ENCODE measurements around the gene CTNND2.

The CTNND2 gene

DNA sequence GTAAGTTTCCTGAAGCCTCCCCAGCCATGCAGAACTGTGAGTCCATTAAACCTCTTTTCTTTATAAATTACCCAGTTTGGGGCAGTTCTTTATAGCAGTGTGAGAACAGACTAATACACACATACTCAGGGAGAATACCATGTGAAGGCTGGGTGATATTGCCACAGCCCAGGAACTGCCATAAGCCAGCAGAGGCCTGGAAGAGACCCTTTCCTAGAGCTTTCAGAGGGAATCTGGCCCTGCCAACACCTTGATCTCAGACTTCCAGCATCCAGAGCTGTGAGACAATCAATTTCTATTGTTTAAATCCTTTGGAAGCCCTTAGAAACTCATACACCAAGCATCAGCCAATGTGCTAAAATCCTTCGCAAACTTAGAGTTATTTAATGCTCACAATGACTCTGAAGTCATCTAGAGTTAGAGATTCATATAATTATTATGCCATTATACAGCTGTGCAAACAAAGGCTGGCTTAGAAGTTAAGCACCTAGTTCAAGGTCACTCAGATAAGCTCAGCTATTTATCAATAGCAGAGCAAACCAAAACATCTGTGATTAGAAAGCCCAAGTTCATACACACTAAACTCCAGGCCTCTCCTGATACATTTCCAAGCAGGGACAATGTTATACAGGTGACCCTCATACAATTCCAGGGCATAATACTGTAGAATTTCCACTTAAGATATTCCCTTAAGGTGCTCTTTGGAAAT is 611.4 kb downstream of the CTNND2 start:
- no peaks in the 10 kb centered on the region for H3K27me3 Mint-ChIP-seq
- DNase-seq, result no peak
- H3K27ac Mint-ChIP-seq, result no peak overlapping the region
- H3K9me3 Mint-ChIP-seq, result no peaks in the 10 kb centered on the region
- no peak for ATAC-seq
- H3K4me1 Mint-ChIP-seq, result no peaks in the 10 kb centered on the region
- no peak overlapping the region for H3K4me3 Mint-ChIP-seq

DNA sequence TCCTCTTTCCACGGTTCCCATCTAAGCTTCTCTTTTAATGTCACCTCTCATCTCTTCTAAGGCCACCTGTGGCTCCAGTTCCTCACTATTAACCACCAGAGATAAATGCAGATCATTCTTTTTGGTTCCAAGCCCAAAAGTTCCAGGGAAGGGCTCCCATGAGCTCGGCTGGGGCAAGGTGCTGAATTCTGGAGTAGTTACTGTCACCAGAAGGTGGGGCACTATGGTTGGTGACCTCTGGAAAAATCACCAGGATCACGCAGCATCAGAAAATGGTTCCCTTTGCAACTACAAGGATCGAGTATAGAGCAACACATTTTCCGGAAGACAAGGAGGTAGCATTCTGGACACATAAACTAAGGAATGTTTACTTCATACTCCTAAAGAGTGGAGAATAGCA is 614.5 kb downstream of the CTNND2 start:
- ATAC-seq (no peak), DNase-seq (no peak)
- H3K4me1 Mint-ChIP-seq, result no peaks in the 10 kb centered on the region
- no peaks in the 10 kb centered on the region for H3K9me3 Mint-ChIP-seq
- H3K4me3 Mint-ChIP-seq, result no peak overlapping the region
- H3K27me3 Mint-ChIP-seq, result peaks cover 1% of the 10 kb centered on the region
- no peak overlapping the region for H3K27ac Mint-ChIP-seq

DNA sequence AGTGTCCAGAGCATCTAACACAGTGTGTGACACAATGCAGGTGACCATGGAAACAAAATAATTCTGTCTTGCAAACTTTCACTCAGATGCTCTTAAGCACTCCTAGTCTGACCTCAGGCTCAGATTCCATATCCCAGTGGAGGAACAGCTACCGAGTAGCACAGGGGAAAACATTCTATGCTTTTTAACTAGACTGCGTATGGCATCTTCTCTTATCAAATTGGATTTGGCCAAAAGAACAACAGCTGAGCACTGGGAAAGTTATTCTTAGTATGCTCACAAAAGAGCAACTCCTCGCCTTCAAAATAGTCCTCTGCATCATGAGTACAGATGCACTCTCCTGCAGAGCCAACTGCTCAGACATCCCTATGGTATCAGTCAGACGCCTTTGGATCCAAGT is 615.0 kb downstream of the CTNND2 start:
- DNase-seq (no peak), ATAC-seq (no peak)
- Mint-ChIP-seq H3K9me3 (no peaks in the 10 kb centered on the region), H3K27me3 (peaks cover 6% of the 10 kb centered on the region), H3K4me3 (no peak overlapping the region), H3K4me1 (no peaks in the 10 kb centered on the region), H3K27ac (no peak overlapping the region)

DNA sequence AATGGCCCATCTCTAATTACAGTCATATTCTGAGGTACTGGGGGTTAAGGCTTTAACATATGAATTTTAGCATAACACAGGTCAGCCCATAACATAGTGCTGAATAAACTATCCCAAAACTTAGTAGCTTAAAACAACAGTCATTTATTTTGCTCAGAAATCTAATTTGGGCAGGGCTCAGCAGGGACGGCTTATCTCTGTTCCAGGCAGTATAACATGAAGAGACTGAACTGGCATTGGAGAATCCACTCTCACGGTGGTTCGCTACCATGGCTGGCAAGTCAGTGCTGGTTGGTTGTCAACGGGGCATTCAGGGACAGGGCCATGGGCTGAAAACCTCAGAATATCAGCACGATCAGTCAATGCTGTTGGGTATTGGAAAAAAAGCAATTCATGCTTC is 622.4 kb downstream of the CTNND2 start:
- no peak for DNase-seq

DNA sequence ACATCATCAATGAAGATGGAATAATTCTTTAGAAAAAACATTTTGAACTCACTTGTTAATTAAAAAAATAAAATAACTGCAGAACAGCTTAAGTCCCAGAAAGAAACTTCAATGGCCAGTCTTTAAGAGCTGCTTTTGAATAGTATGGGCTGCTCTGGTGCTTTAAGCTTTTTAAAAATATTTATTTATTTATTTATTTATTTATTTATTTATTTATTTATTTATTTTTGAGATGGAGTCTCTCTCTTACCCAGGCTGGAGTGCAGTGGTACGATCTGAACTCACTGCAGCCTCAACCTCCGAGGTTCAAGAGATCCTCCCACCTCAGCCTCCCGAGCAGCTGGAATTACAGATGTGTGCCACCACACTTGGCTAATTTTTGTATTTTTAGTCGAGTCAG is 626.9 kb downstream of the CTNND2 start:
- Mint-ChIP-seq H3K4me3 (no peak overlapping the region), H3K27ac (no peak overlapping the region), H3K27me3 (no peaks in the 10 kb centered on the region), H3K4me1 (no peaks in the 10 kb centered on the region), H3K9me3 (peaks cover 6 to 9% of the 10 kb centered on the region in 2 donors)
- DNase-seq (no peak), ATAC-seq (no peak)

More for the DNA sequence above, 622.4 kb downstream of the CTNND2 start:
- Mint-ChIP-seq H3K27ac (no peak overlapping the region), H3K9me3 (peaks cover 6 to 9% of the 10 kb centered on the region in 2 donors), H3K4me1 (no peaks in the 10 kb centered on the region), H3K4me3 (no peak overlapping the region), H3K27me3 (peaks cover 6% of the 10 kb centered on the region)
- no peak for ATAC-seq

DNA sequence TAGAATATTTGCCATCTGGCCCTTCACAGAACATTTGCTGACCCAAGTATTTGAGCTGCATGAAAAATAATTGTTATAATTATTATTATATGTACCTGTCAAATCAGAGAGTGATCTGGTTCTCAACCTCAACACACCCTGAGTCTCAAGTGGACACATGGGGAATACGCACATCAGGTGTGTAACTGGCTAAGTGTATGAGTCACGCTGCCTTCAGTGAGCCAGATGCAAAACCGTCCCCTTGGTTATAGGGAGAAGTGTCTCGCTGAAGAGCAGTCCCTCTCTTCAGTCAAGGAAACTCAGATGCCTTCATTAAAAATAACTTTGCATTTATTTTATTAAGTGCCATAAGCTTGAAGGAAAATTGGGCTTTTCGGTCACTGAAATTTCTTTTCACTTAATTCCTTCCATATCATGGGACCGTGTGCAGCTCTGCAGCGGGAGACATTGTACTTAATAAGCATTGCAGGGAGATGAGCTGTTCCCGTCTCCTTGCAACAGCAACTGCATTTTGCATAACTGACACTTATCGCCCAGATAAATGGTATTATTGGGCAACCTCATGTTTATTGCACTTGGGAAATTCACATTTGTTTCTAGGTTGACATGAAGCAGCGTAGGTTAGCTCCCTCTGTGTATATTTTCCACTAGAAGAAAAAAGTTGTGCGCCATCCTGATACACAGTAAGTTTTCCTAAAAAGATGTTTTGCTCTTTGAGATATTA is 630.9 kb downstream of the CTNND2 start:
- no peak overlapping the region for H3K4me3 Mint-ChIP-seq
- no peaks in the 10 kb centered on the region for H3K9me3 Mint-ChIP-seq
- H3K4me1 Mint-ChIP-seq, result no peaks in the 10 kb centered on the region
- ATAC-seq, result no peak
- H3K27ac Mint-ChIP-seq, result no peak overlapping the region
- no peaks in the 10 kb centered on the region for H3K27me3 Mint-ChIP-seq
- DNase-seq, result no peak

DNA sequence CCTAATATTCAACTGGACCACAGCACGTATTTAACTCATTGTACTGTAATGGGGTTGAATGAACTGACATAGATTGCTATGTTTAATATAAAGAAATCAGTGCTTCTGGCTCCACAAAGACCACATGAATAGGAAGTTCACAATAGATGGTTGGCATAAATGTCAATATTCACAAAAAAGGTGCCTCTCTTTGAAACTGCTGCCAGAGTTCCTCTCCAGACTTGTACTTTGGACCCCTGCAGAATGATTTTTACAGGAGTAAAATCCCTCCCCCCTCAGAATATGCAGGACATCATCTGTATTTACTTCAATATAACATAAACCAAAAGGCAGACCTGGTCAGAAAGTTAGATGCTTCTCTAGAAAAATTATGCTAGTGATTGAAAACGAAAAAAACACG is 634.7 kb downstream of the CTNND2 start:
- Mint-ChIP-seq H3K27ac (no peak overlapping the region), H3K9me3 (no peaks in the 10 kb centered on the region), H3K27me3 (no peaks in the 10 kb centered on the region), H3K4me3 (no peak overlapping the region), H3K4me1 (no peaks in the 10 kb centered on the region)
- DNase-seq (no peak), ATAC-seq (no peak)

DNA sequence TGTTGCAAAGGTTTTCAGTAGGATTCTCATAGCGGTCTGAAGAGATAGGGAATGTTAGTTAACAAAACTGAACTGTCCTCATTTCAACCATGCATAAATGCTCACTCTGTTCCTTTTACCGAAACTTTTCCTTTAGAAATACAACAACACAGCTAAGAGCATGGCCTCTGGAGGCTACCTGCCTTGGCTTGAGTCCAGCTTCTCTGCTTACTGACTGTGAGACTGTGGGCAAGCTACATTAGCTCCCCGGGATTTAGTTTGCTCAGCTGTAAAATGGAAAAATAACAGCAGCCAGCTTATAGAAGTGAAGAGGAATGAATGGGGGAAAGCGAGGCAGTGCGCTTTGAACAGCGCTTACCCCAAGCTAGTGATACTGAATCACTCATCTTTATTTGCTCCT is 635.4 kb downstream of the CTNND2 start:
- DNase-seq (no peak), ATAC-seq (no peak)
- Mint-ChIP-seq H3K9me3 (no peaks in the 10 kb centered on the region), H3K4me1 (no peaks in the 10 kb centered on the region), H3K4me3 (no peak overlapping the region), H3K27ac (no peak overlapping the region), H3K27me3 (no peaks in the 10 kb centered on the region)

DNA sequence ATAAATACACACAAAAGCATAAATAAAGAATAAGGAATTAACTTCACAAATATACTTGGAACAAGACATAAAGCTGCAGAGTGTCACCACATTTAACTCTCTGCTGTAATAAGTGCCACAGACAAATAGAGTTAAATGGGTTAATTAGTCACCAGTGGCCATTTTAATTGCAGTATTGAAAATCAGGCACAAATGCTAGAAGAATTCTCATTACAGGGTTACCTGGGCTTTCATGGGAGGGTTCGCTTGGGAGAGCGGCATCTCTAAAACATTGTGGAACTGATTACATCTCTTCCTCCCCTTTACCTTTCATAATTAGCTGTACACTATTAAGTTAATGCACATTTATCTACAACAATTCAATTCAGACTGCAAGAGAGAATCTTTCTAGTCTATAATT is 637.9 kb downstream of the CTNND2 start:
- no peaks in the 10 kb centered on the region for H3K27me3 Mint-ChIP-seq
- ATAC-seq (no peak), DNase-seq (no peak)
- no peaks in the 10 kb centered on the region for H3K4me1 Mint-ChIP-seq
- H3K27ac Mint-ChIP-seq, result no peak overlapping the region
- H3K9me3 Mint-ChIP-seq, result no peaks in the 10 kb centered on the region
- no peak overlapping the region for H3K4me3 Mint-ChIP-seq

DNA sequence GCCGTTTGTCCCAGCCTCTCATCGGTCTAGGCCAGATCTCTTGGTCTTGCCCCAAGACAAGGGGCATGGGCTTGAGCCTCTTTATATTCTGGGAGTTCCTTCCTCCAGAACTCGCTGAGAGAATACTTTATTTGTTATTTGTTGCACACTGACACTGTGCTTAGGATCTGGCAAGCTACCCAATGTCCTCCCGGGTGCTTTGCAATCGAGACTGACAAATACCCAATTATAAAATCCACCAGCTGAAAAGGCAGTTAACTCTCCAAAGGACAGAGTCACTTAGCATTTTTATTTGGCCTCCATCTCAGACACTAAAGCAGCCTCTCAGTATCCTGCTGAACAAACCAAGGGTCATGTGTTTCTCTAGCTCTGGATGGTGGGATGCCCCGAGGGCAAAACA is 643.0 kb downstream of the CTNND2 start:
- Mint-ChIP-seq H3K27me3 (no peaks in the 10 kb centered on the region), H3K4me3 (no peak overlapping the region), H3K9me3 (no peaks in the 10 kb centered on the region), H3K4me1 (no peaks in the 10 kb centered on the region), H3K27ac (no peak overlapping the region)
- ATAC-seq (no peak), DNase-seq (no peak)

DNA sequence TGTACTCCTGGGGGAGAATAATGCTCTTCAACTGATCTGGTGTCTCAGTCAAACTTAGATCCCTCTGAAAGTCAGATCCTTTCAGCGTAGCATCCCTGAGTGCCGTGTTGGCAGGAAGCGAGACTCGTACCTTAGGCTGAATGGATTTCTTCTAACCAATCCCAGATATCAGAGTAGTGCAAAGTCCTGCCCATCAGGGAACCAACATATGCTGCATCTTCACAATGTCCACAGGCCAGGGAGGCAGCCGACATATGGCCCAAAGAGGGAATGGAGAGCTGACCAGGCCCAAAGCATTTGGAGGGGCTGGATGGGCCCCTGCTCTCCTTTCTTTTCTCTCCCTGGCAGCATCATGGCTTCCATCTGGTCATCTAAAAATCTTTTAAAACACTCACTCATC is 646.2 kb downstream of the CTNND2 start:
- Mint-ChIP-seq H3K4me1 (no peaks in the 10 kb centered on the region), H3K4me3 (no peak overlapping the region), H3K27me3 (no peaks in the 10 kb centered on the region), H3K27ac (no peak overlapping the region), H3K9me3 (no peaks in the 10 kb centered on the region)
- ATAC-seq (no peak), DNase-seq (no peak)

DNA sequence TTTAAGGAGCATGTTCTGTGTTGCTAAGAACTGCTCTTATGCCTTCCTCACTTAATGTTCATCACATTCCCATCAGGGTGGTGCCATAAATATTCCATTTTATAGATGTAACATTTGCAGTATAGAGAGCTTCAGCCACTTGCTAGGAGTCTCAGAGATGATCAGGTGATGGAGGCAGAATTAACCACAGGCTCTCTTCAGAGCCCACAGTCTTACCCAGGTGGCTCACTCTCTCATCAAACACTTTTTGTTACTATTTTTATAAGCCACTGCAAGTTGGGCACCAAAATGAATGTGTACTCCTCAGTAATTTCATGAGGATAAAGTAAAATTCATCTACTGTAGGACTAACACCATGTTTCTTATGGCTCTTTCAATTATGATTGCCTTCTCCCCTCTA is 651.7 kb downstream of the CTNND2 start:
- H3K27me3 Mint-ChIP-seq, result no peaks in the 10 kb centered on the region

DNA sequence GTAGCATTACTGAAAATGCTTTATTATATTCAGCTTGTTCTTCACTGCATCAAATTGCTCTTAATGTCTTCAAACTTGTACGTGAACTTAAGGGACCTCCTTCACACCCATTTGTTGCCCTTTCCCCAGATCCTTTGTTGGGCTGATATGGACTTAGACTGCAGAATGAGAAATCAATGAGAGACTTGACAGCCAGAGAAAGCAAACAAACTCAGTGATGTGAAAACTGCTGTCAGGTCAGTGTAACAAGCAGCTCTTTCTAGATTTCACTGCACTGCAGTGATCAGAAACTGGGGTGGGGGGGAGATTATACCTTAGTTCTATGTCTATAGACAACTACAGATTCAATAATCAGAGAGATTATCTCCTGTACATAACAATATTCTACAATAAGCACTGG is 652.2 kb downstream of the CTNND2 start:
- ATAC-seq (no peak), DNase-seq (no peak)
- Mint-ChIP-seq H3K4me1 (no peaks in the 10 kb centered on the region), H3K4me3 (no peak overlapping the region), H3K27me3 (no peaks in the 10 kb centered on the region), H3K27ac (no peak overlapping the region), H3K9me3 (no peaks in the 10 kb centered on the region)

More for the DNA sequence above, 651.7 kb downstream of the CTNND2 start:
- H3K9me3 Mint-ChIP-seq, result no peaks in the 10 kb centered on the region
- ATAC-seq (no peak), DNase-seq (no peak)
- H3K4me1 Mint-ChIP-seq, result no peaks in the 10 kb centered on the region
- no peak overlapping the region for H3K4me3 Mint-ChIP-seq
- H3K27ac Mint-ChIP-seq, result no peak overlapping the region

DNA sequence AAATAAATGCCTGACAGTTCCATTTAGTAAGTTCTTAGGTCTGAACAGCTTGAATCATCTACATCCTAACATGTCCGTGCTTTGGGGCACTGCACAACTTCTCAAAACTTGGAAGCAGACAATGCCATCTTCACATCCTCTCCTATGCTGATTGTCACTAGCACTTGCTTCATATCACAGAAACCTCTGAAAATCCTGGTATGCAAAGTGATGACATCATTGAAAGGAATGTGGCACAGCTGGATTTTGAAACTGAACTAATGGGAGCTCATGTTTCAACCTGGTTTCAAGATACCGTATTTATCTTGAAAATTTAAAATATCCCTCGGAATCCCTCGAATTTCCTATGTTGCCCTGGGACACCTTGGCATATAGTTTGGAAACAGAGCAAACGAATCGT is 653.0 kb downstream of the CTNND2 start:
- no peak overlapping the region for H3K27ac Mint-ChIP-seq
- no peak overlapping the region for H3K4me3 Mint-ChIP-seq
- H3K9me3 Mint-ChIP-seq, result no peaks in the 10 kb centered on the region
- H3K4me1 Mint-ChIP-seq, result no peaks in the 10 kb centered on the region
- DNase-seq, result no peak
- ATAC-seq, result no peak
- no peaks in the 10 kb centered on the region for H3K27me3 Mint-ChIP-seq

DNA sequence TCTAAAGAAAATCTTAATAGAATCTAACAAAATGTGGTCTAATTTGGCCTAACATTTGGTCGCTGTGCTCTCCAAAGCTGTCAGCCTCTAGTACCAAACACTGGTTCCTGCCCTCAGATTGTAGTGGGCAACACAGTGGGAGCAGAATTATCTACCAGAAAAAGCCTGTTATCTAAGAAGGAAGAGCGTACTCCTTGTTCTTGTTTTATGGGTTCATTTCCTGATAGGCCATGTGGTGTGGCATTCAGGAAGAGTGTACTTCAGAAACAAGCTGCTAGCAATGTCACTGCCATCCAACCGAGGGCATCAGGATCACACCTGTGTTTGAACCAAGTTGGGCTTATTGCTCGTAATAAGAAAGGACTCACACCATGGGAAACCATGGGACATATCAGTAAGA is 655.3 kb downstream of the CTNND2 start:
- DNase-seq (no peak), ATAC-seq (no peak)
- Mint-ChIP-seq H3K27me3 (no peaks in the 10 kb centered on the region), H3K4me3 (no peak overlapping the region), H3K4me1 (no peaks in the 10 kb centered on the region), H3K27ac (no peak overlapping the region), H3K9me3 (no peaks in the 10 kb centered on the region)

DNA sequence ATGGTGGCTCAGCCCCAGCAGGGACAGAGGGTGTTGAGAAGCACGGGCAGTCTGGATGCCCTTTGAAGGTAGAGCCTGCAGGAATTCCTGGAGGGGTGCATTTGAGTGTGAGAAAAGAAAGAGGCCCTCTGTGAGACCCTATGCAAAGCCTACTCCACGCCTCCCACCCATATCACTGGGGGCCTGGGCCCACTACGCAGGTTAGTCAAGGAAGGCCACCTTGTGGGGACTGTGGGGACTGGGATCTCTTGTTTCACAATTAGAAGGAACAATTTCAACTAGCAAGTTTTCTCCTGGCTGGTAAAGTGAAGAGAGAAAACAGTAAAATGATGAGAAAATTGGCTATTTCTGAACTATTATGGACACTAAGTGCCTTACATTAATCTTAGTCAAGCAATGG is 657.0 kb downstream of the CTNND2 start:
- Mint-ChIP-seq H3K9me3 (no peaks in the 10 kb centered on the region), H3K4me3 (no peak overlapping the region), H3K27me3 (no peaks in the 10 kb centered on the region), H3K4me1 (no peaks in the 10 kb centered on the region), H3K27ac (no peak overlapping the region)
- no peak for ATAC-seq
- no peak for DNase-seq

Data from stimulated activated naive CD8-positive, alpha-beta T cell treated with anti-CD3 and anti-CD28 coated beads, Interleukin-15, amount 100 ng/mL, for 72 hours (primary cell).